GM12878 (cell line): ENCODE measurements around the gene BEX3.

ENCODE experiments used
- SIX5 ChIP-seq: IDR thresholded peaks from 2 replicates; pipeline ENCODE4 v1.6.1; 2011; ENCODE audit warnings: mild to moderate bottlenecking, low read depth, low read length, moderate library complexity; ENCODE audit not compliant: severe bottlenecking
- TF ChIP-seq, protein P1 (sequence below), 3 experiments: IDR thresholded peaks in 2 of 3; conservative IDR thresholded peaks in 1 of 3; 2 replicates each; pipeline ENCODE4 v1.5.1; 2011; ENCODE audit warnings: low read depth in 3 of 3, low read length in 3 of 3, mild to moderate bottlenecking in 3 of 3, control low read depth in 2 of 3, moderate library complexity in 2 of 3, inconsistent platforms in 1 of 3, mixed read lengths in 1 of 3; ENCODE audit not compliant: control insufficient read depth in 2 of 3, insufficient read depth in 1 of 3; ENCODE audit errors: extremely low read depth in 1 of 3

DNA sequence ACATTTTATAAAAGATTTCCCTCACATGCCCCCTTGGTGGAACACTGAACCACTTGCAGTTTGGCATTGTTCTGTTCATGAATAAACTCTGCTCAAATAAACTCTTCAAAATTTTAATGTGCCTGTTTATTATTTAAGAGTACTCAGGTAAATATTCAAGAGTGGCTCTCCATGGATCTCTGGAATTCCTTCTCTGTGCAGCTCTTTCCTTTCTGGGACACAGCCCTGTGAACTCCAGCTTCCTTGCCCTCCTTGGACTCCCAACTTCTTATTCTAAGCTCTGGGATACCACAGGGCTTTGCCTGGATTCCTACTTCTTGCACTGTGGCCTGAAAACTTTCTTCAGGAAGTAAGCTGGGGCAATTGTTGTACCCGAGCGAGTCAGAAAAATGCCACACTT lies 8.3 kb downstream of the BEX3 start:
- TF ChIP-seq, protein P1, sequence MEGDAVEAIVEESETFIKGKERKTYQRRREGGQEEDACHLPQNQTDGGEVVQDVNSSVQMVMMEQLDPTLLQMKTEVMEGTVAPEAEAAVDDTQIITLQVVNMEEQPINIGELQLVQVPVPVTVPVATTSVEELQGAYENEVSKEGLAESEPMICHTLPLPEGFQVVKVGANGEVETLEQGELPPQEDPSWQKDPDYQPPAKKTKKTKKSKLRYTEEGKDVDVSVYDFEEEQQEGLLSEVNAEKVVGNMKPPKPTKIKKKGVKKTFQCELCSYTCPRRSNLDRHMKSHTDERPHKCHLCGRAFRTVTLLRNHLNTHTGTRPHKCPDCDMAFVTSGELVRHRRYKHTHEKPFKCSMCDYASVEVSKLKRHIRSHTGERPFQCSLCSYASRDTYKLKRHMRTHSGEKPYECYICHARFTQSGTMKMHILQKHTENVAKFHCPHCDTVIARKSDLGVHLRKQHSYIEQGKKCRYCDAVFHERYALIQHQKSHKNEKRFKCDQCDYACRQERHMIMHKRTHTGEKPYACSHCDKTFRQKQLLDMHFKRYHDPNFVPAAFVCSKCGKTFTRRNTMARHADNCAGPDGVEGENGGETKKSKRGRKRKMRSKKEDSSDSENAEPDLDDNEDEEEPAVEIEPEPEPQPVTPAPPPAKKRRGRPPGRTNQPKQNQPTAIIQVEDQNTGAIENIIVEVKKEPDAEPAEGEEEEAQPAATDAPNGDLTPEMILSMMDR (IDR thresholded peaks at IDR 0.05 in 2 of 3, conservative IDR thresholded peaks at IDR 0.05 in 1 of 3; ENCODE audit: control insufficient read depth in 2 of 3, extremely low read depth in 1 of 3, insufficient read depth in 1 of 3, low read depth in 3 of 3, low read length in 3 of 3): no peak
- no peak for TF ChIP-seq SIX5
